Endothelial cell of hepatic sinusoid (primary cell): ENCODE results near the gene ARCN1.

Experiments
- in situ Hi-C: cut with HindIII; loops from 2 replicates; pipeline ENCODE4 v1.10.0; 2017; ENCODE audit warnings: low sequenced_read_pairs

Gene ARCN1

DNA sequence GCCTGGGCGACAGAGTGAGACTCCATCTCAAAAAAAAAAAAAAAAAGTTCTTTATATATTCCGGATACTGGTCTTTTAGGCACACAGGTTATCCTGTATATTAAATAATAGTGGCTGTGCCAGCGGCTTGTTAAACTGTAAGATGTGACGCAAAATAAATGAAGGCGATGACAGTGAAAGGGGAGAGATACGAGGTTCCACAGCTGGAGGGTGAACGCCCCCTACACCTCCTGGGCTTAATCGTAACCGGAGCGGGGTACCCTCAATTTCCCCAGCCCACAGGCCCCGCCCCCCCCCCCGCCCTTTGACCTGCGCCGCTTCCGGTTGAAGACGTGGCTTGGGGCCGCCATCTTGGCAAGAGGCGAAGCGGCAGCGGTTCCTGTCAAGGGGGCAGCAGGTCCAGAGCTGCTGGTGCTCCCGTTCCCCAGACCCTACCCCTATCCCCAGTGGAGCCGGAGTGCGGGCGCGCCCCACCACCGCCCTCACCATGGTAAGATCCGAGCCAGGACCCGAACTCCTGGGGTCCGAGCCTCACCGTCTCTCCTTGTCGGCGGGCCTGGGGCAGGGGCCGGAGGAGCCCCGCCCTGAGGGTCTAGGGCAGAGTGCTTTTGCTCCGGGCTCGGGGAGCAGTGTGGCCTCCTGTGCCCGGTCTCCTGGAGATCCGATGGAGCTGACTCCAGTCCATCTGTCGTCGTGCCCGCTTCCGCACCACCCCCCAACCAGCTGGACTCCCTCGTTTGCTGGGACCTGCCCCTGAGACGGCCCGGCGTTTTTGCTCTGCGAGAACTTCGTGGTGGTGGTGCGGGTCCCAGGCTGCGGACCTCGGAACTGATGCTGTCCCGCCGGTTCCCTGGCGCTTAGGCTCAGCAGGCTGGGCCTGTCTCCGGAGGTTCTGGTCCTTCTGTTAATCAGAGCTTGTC, at the start of gene ARCN1:
ARCN1 (plus strand) TSS at position 349 of the 920 bp plus-strand sequence; CDS start at position 488, 139 bp downstream.
- in situ Hi-C loops, result no loop called here

DNA sequence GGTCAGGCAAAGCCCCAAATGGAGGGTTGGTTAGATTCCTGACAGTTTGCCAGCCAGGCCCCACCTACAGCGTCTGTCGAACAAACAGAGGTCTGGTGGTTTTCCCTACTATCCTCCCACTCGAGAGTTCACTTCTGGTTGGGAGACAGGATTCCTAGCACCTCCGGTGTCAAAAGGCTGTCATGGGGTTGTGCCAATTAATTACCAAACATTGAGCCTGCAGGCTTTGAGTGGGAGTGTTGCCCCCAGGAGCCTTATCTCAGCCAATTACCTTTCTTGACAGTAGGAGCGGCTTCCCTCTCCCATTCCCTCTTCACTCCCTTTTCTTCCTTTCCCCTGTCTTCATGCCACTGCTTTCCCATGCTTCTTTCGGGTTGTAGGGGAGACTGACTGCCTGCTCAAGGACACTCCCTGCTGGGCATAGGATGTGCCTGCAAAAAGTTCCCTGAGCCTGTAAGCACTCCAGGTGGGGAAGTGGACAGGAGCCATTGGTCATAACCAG, 49.6 kb upstream of the ARCN1 start:
- in situ Hi-C loops, result no loop called here

DNA sequence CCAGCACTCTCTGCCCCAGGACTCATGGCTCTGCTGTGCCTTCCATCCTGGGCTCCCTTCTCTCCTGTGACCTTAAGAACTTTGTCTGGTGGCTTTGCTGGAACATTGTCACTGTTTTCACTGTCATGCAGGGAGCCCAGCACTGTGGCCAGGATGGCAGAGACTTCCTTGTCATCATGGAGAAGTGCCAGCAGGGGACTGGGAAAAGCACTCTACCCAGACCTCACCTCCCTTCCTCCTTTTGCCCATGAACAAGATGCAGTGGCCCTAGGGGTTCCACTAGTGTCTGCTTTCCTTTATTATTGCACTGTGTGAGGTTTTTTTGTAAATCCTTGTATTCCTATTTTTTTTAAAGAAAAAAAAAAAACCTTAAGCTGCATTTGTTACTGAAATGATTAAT, 47.9 kb upstream of the ARCN1 start:
- in situ Hi-C loops, result no loop called here

DNA sequence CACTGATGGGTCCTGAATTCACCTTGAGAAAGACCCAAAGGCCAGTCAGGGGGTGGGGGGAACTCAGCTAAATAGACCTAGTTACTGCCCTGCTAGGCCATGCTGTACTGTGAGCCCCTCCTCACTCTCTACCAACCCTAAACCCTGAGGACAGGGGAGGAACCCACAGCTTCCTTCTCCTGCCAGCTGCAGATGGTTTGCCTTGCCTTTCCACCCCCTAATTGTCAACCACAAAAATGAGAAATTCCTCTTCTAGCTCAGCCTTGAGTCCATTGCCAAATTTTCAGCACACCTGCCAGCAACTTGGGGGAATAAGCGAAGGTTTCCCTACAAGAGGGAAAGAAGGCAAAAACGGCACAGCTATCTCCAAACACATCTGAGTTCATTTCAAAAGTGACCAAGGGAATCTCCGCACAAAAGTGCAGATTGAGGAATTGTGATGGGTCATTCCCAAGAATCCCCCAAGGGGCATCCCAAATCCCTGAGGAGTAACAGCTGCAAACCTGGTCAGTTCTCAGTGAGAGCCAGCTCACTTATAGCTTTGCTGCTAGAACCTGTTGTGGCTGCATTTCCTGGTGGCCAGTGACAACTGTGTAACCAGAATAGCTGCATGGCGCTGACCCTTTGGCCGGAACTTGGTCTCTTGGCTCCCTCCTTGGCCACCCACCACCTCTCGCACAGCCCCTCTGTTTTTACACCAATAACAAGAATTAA, 47.3 kb upstream of the ARCN1 start:
- in situ Hi-C loops, result loop anchor here (5.0 kb wide), 2 partner anchors 83 to 97 kb away; no protein-coding TSS in a partner anchor

DNA sequence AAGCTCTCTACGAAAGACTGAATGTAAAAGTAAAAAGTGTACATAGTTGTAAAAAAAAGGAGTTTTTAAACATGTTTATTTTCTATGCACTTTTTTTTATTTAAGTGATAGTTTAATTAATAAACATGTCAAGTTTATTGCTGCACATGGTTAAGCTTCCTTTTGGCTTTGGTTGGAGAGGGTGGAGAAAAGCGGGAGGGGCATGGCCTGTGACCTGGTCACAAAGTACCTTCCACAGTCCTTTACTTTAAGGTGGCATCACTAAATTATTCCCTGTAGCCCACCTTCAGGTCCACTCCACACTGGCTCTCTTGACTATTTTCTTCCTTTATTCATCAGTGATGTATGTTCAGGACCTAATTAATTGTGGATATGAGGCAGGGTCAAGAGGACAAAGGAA, 45.5 kb upstream of the ARCN1 start:
- in situ Hi-C loops, result loop anchor here (5.0 kb wide), 2 partner anchors 84 to 96 kb away; no protein-coding TSS in a partner anchor

DNA sequence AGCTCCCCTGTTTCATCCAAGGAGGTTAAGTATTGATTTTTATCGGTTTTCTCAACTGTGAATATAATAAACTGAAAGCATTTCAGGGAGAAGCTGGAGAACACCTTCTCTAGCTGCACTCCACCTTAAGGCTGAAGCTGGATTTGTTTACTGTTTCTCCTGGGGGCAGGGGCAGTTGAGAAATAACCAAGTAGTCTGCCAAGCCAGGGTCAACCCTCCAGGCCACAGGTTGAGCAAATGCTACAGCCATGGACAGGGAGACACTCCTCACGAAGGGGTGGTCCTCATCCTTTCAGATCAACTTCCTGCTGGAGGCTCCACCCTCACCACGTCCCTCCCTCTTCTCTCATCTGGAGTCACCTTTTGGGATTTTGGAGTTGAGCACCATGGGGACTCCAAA, 45.1 kb upstream of the ARCN1 start, which contains the start of gene TTC36:
TTC36 (plus strand) TSS at position 366 of the 400 bp plus-strand sequence; CDS start at position 387, 21 bp downstream.
- in situ Hi-C loops, result loop anchor here (5.0 kb wide), 2 partner anchors 85 to 95 kb away; no protein-coding TSS in a partner anchor

DNA sequence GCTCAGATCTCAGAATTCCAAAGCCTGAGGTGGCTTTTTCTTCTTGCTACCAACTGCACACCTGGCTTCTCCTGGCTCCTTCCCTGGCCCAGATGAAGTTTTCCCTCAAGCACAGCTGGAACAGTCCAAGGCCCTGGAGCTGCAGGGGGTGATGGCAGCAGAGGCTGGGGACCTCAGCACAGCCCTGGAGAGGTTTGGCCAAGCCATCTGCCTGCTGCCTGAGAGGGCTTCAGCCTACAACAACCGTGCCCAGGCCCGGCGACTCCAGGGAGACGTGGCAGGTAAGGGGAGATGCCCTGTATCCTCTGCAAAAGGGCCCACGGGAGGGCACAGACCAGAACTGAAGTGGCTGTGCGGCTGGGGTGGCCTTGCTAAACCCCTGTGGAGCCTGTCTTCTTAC, 43.7 kb upstream of the ARCN1 start:
- in situ Hi-C loops, result loop anchor here (5.0 kb wide), 2 partner anchors 86 to 94 kb away; no protein-coding TSS in a partner anchor

DNA sequence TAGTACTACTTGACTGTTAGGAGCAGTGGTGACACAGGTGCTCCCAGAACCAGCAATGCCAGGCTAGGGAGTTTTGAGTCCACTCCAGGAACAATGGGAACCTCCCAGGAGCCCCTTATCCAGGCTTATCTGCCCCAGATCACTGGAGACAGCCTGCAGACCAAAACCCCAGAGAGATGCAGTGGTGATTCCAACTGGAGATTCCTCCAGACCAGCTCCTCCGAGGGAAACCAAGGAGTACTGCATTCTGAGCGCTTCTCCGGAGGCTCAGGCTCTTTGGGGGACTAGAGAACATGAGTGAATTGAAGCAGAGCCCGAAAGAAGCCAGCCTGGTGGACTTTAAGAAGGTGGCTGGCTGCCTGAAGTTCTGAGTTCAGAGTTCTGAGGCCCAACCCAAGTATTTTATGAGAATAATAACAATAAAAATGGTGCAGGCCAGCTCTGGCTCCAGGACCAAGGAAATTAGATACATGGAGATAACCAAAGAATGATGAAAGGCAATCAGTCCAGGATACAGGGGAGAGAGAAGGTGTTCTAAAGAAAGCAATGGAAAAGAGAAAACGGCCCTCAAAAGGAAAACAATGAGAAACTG, 42.5 kb upstream of the ARCN1 start:
- in situ Hi-C loops, result loop anchor here (5.0 kb wide), 2 partner anchors 87 to 93 kb away; no protein-coding TSS in a partner anchor

DNA sequence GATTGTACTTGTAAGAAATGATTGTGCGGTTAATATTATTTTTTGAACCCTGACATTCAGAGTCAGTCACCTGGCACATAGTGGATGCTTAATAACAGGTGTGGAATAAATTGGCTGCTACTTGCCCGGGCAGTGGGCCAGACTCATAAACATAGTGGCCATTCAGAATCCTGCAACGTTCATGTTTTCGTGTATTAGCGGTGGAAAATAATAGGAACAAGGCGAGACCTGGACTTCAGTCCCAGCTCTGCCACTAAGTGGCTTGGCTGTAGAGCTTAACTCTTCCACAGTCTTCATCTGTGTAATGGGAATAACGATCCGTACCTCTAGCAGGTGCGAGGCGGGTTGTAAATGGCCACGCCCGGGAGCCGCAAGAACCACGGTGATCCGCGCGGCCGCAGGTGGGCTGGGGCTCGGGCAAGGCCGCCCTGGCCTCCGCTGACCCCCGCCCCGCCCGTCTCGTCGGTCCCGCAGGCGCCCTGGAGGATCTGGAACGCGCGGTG, 42.0 kb upstream of the ARCN1 start:
- in situ Hi-C loops, result no loop called here

DNA sequence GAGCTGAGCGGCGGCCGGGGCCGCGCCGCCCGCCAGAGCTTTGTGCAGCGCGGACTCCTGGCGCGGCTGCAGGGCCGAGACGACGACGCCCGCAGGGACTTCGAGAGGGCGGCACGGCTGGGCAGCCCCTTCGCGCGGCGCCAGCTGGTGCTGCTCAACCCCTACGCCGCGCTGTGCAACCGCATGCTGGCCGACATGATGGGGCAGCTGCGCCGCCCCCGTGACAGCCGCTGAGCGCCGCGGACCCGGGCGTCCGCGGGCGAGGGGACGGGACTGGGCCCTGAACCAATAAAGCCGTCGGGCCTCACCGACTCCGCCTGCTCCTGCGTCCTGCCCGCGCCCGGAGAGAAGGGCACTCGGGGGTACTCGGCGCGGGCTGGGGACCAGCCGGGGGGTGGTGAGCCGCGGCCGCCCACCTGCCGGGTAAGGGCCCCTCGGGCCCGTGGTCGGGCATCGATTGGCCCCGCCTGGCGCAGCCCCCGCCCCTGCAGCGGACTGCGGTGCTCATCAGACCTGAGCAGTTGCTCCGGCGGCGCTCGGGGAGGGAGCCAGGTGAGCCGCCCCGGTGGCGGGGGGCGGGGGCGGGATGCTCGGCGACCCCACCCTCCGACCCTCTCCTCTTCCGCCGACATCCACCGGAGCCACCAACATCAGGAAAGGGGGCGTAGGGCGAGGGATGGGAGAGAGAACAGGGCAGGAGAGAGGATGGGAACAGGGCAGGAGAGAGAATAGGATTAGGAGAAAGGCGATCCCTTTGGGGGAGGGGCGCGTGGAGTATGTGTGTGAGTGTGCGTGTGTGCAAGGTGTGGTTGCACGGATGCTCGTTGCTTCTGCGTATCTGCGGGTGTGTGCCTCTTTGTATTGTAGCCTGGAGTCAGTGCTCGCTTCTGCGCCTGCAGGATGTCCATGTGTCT, 41.3 kb upstream of the ARCN1 start, which contains the start of gene TMEM25:
TMEM25 (plus strand) TSS at position 510 of the 914 bp plus-strand sequence. CDS start 610 bp downstream, outside the sequence.
- in situ Hi-C loops, result no loop called here

DNA sequence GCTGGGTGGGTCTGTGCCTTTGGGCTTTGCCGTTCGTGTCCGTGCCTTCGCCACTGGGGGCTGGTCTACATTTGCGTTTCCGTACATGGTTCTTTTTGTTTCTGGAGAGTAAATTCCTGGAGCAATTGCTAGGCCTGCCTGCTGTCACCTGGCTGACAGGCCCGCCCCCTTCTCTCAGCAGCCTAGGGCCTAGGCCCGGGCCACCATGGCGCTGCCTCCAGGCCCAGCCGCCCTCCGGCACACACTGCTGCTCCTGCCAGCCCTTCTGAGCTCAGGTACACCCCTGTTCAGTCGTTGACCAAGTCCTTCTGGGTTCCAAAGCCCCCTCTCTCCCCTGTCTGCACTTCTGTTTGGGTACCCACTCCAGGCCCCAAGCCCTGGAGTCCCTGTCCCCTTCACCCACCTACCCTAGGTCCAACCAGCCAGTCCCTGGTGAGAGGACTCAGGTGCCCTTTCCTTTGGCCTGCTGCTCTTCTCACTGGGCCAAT, 40.6 kb upstream of the ARCN1 start:
- in situ Hi-C loops, result no loop called here

DNA sequence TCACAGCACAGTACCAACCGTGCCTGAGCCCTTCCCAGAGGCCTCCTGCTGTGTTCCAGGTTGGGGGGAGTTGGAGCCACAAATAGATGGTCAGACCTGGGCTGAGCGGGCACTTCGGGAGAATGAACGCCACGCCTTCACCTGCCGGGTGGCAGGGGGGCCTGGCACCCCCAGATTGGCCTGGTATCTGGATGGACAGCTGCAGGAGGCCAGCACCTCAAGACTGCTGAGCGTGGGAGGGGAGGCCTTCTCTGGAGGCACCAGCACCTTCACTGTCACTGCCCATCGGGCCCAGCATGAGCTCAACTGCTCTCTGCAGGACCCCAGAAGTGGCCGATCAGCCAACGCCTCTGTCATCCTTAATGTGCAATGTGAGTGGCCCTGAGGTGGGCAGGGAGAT, 40.1 kb upstream of the ARCN1 start:
- in situ Hi-C loops, result no loop called here

DNA sequence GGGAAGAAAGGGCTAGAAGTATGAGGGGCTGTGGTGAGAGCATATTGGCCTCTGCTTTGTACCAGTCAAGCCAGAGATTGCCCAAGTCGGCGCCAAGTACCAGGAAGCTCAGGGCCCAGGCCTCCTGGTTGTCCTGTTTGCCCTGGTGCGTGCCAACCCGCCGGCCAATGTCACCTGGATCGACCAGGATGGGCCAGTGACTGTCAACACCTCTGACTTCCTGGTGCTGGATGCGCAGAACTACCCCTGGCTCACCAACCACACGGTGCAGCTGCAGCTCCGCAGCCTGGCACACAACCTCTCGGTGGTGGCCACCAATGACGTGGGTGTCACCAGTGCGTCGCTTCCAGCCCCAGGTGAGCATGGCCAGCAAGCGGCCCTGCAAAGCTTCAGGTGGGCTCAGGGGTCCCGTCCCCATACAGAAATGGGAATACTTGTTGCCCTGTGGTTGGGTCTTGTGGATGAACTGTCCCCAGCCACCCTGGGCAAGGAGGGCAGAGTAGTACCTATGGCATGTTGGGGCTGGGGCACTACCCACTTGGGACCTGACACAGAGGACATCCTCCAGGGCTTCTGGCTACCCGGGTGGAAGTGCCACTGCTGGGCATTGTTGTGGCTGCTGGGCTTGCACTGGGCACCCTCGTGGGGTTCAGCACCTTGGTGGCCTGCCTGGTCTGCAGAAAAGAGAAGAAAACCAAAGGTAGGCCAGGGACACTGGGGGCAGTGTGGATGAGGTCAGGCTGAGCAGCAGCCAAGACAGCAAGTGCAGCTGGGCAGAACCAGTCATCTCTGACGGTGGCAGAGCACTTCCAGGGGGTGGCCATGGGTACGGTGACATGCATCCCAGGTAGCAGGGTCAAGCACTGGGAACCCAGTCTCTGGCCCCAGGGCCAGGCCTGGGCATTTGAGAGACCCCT, 39.1 kb upstream of the ARCN1 start:
- in situ Hi-C loops, result no loop called here

DNA sequence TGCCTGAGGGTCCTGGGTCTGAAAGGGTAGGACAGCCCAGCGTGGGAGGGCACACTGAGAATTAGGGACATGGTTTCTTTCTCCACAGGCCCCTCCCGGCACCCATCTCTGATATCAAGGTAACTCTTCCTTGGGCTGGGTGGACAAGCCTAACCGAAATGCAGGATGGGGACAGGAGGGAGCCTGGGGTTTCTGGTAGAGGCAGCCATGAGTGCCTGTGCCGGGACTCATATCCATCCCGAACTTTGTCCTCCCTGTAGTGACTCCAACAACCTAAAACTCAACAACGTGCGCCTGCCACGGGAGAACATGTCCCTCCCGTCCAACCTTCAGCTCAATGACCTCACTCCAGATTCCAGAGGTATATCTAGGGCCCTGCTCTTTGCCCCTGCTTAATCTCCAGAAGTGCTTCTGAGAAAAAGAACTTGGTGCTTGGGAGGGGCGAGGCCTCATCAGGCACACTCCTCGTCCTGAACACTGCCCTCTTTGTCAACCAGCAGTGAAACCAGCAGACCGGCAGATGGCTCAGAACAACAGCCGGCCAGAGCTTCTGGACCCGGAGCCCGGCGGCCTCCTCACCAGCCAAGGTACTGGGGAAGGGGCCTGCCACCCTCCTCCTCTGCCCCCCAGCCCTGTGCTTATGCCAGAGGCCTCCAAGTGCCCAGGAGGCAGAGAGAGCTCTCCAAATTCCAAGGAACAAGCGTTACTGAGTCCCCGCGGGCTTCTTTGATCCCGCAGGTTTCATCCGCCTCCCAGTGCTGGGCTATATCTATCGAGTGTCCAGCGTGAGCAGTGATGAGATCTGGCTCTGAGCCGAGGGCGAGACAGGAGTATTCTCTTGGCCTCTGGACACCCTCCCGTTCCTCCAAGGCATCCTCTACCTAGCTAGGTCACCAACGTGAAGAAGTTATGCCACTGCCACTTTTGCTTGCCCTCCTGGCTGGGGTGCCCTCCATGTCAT, 38.2 kb upstream of the ARCN1 start:
- in situ Hi-C loops, result no loop called here

DNA sequence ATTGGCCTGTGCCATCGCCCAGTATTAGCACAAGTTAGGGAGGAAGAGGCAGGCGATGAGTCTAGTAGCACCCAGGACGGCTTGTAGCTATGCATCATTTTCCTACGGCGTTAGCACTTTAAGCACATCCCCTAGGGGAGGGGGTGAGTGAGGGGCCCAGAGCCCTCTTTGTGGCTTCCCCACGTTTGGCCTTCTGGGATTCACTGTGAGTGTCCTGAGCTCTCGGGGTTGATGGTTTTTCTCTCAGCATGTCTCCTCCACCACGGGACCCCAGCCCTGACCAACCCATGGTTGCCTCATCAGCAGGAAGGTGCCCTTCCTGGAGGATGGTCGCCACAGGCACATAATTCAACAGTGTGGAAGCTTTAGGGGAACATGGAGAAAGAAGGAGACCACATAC, 36.9 kb upstream of the ARCN1 start:
- in situ Hi-C loops, result no loop called here

DNA sequence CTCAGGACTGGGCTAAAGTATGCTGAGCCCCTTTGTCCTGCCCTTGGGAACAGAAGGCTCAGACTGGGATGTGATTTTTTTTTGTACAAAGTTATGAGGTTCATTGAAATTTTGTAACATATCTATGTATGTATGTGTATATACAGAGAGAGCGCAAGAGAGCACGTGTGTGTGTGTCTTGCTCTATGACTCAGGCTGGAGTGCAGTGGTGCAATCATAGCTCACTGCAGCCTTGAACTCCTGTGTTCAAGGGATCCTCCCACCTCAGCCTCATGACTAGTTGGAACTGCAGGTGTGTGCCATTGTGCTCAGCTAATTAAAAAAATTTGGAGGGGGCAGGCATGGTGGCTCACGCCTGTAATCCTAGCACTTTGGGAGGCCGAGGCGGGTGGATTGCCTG, 35.5 kb upstream of the ARCN1 start:
- in situ Hi-C loops, result no loop called here

DNA sequence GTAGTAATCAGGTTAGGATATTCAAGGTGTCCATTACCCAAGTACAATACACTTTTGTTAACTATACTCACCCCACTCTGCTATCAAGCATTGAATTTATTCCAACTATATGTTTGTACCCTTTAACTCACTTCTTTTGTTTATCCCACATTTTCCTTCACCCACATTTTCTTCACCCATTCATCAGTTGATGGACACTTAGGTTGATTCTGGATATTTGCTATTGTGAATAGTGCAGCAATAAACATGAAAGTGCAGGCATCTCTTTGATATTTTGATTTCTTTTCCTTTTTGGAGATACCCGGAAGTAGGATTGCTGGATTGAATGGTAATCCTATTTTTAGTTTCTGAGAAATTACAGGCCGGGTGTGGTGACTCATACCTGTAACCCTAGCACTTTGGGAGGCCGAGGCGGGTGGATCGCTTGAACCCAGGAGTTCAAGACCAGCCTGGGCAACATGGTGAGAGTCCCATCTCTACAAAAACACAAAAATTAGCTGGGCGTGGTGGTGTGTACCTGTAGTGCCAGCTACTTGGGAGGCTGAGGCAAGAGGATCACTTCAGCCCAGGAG, 34.7 kb upstream of the ARCN1 start:
- in situ Hi-C loops, result no loop called here
